ENCODE results near the gene WNT10A. TPM values are rescaled to one million over a fixed set of nuclear protein-coding genes. Genes with fewer than 3 reads are reported as not detected.

WNT10A gene
- total and polyA plus RNA-seq, 2 of the 8 experiments (the other 6 are each of a cell fraction or from before 2014, with no cell fraction given): 0.05 TPM; not detected in 1

GRCh38 chr2:218832520-218832919, 48.1 kb upstream of the WNT10A start:
- H4K8ac ChIP-seq (ENCODE audit: extremely low read depth, insufficient read depth, low read length): no peak overlapping the region
- DNase-seq (ENCODE audit: low read depth in 1 of 2, low spot score in 2 of 2) (no peak), FAIRE-seq (no peak)
- ChIA-PET POLR2A (ENCODE audit: partially characterized antibody) (no interaction called here), CTCF (ENCODE audit: partially characterized antibody) (interaction anchor here (0.6 to 2.7 kb wide), 5 partner anchors 15 to 663 kb away, joined by 3 to 9 read pairs (median 3); no protein-coding TSS in a partner anchor)
- H3K27ac ChIP-seq (ENCODE audit: low read depth, low read length): no peak overlapping the region
- no peak overlapping the region for H2AFZ ChIP-seq (ENCODE audit: low read length)
- no peak overlapping the region for H3K4ac ChIP-seq (replicated peaks; ENCODE audit: insufficient read length, low read depth, low read length)
- peaks cover 2% of the 10 kb centered on the region; the same call in 1 of the 2 replicates for H3K23me2 ChIP-seq (ENCODE audit: low read depth, low read length)
- H3K56ac ChIP-seq (replicated peaks; ENCODE audit: insufficient read length, low read depth, low read length): no peak overlapping the region
- H2BK15ac ChIP-seq (ENCODE audit: low read length): no peak overlapping the region
- H2BK12ac ChIP-seq (ENCODE audit: low read depth, low read length): no peak overlapping the region
- H3K27me3 ChIP-seq (replicated peaks in 1 of 4; ENCODE audit: control insufficient read depth in 3 of 4, extremely low read depth in 1 of 4, insufficient read depth in 3 of 4, low read length in 3 of 4): peaks cover 0 to 4% (median 0%) of the 10 kb centered on the region in 4 experiments; a peak in 1 of 7 replicates
- no peak overlapping the region for H4K5ac ChIP-seq (ENCODE audit: insufficient read length, low read depth, low read length)
- H2BK120ac ChIP-seq (replicated peaks; ENCODE audit: low read depth, low read length): no peak overlapping the region
- H4K20me1 ChIP-seq (replicated peaks in 1 of 2; ENCODE audit: control insufficient read depth in 1 of 2, insufficient read depth in 2 of 2, low read length in 2 of 2): no peaks in the 10 kb centered on the region
- no peak overlapping the region for H3K23ac ChIP-seq (ENCODE audit: insufficient read length)
- H2AK5ac ChIP-seq (ENCODE audit: low read depth, low read length): no peak overlapping the region
- WGBS, 2 experiments (ENCODE audit: extremely low coverage in 1 of 2, insufficient coverage in 1 of 2, insufficient read length in 1 of 2, insufficient replicate concordance in 2 of 2, low coverage in 1 of 2, low lambda C conversion rate in 2 of 2, missing lambda C conversion rate in 1 of 2): 80% methylated on average over 3 of the region's 3 CpGs; no CpG with 5 or more reads in 1 of the 2 experiments
- H3K9ac ChIP-seq (replicated peaks in 1 of 4; ENCODE audit: extremely low read depth in 1 of 4, low read depth in 3 of 4, low read length in 3 of 4): no peak overlapping the region
- no peak overlapping the region for H3K4me3 ChIP-seq (ENCODE audit: extremely low read depth in 1 of 4, insufficient read depth in 2 of 4, low read depth in 3 of 4, low read length in 4 of 4)
- no peaks in the 10 kb centered on the region for H3K9me3 ChIP-seq (ENCODE audit: insufficient read depth in 2 of 2, low read depth in 1 of 2, low read length in 1 of 2)
- H2BK20ac ChIP-seq (ENCODE audit: low read length): no peak overlapping the region
- no peak overlapping the region for H3K18ac ChIP-seq (ENCODE audit: extremely low read depth, low read length)
- no peak overlapping the region for H3K14ac ChIP-seq (ENCODE audit: insufficient read length)
- H3K79me1 ChIP-seq (ENCODE audit: low read depth, low read length): no peaks in the 10 kb centered on the region
- no peak overlapping the region for H3K4me2 ChIP-seq (ENCODE audit: insufficient read depth in 1 of 2, low read depth in 2 of 2, low read length in 2 of 2)
- H3K79me2 ChIP-seq (ENCODE audit: control insufficient read depth in 1 of 2, insufficient read depth in 2 of 2, low read length in 2 of 2): no peaks in the 10 kb centered on the region
- H2BK5ac ChIP-seq (ENCODE audit: low read depth, low read length): no peak overlapping the region
- no peak overlapping the region for H4K91ac ChIP-seq (replicated peaks; ENCODE audit: insufficient read length, low read length)
- peaks cover 0 to 3% (median 0%) of the 10 kb centered on the region in 4 experiments; a peak in 1 of 7 replicates for H3K4me1 ChIP-seq (replicated peaks in 1 of 4; ENCODE audit: control insufficient read depth in 3 of 4, insufficient read depth in 4 of 4, low read length in 3 of 4)
- no peaks in the 10 kb centered on the region for H3K36me3 ChIP-seq (ENCODE audit: control insufficient read depth in 2 of 4, insufficient read depth in 4 of 4, low read length in 3 of 4)
- TF ChIP-seq CTCF (IDR thresholded peaks at IDR 0.05; ENCODE audit: control extremely low read depth in 1 of 3, insufficient read depth in 1 of 3, low read depth in 1 of 3, low read length in 3 of 3) (no peak), MAFK (IDR thresholded peaks at IDR 0.05; ENCODE audit: low read depth, low read length) (no peak), TAF7 (optimal IDR thresholded peaks at IDR 0.05; ENCODE audit: borderline replicate concordance, low read depth, low read length) (no peak), TAF1 (IDR thresholded peaks at IDR 0.05; ENCODE audit: low read depth, low read length) (no peak), KDM1A (IDR thresholded peaks at IDR 0.05; ENCODE audit: borderline replicate concordance, low read length) (no peak), GTF2F1 (IDR thresholded peaks at IDR 0.05; ENCODE audit: borderline replicate concordance, low read depth, low read length) (no peak), RNF2 (IDR thresholded peaks at IDR 0.05; ENCODE audit: borderline replicate concordance, low read depth, low read length, missing control alignments, poor library complexity, severe bottlenecking) (no peak), HDAC6 (IDR thresholded peaks at IDR 0.05; ENCODE audit: low read depth, low read length) (no peak), TBP (IDR thresholded peaks at IDR 0.05; ENCODE audit: low read depth, low read length) (no peak), SIX5 (IDR thresholded peaks at IDR 0.05; ENCODE audit: low read depth, low read length) (no peak), JUND (IDR thresholded peaks at IDR 0.05; ENCODE audit: low read length) (no peak)

Measured in H1 (cell line).